Measurements from ENCODE around the gene DRD2.

Gene DRD2

GRCh38 chr11:113454455-113454854 lies 20.7 kb downstream of the DRD2 start:
- H3K4me1 ChIP-seq: no peaks in the 10 kb centered on the region
- H3K27ac ChIP-seq: no peak overlapping the region
- H2AFZ ChIP-seq: no peak overlapping the region
- H3K9me3 ChIP-seq (ENCODE audit: control insufficient read depth, low read length): no peaks in the 10 kb centered on the region
- TF ChIP-seq CTCF (IDR thresholded peaks at IDR 0.05): no peak
- no peak overlapping the region for H3K4me2 ChIP-seq (ENCODE audit: low read length)
- H3K9ac ChIP-seq: no peak overlapping the region
- no peaks in the 10 kb centered on the region for H3K79me2 ChIP-seq
- no peaks in the 10 kb centered on the region for H3K27me3 ChIP-seq (ENCODE audit: control insufficient read depth, insufficient read depth, low read length)
- H3K4me3 ChIP-seq (ENCODE audit: low read depth, low read length): no peak overlapping the region
- H3K36me3 ChIP-seq (ENCODE audit: control insufficient read depth, insufficient read depth, low read length): no peaks in the 10 kb centered on the region

DNA sequence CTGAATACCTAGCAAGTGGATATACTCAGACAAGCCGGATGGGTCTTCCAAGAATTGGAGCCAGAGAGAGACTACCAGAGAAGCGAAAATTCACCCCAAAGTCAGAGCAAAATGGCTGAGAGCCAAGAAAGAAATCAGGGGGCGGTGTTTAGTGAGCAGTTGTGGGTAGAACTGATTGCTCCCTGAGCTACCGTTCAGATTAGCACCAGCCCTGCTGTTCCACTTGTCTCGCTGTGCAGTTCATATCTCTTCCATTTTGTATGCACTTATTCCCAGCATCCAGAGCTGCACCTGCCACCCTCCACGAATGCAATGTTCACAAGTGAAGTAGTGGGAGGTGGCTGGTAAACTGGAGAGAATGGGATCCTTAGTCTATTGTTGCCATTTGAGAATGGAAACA lies 25.5 kb downstream of the DRD2 start:
- Histone ChIP-seq H3K4me2 (ENCODE audit: low read length) (no peak overlapping the region), H3K4me3 (ENCODE audit: low read depth, low read length) (no peak overlapping the region), H3K9me3 (ENCODE audit: control insufficient read depth, low read length) (no peaks in the 10 kb centered on the region), H3K9ac (no peak overlapping the region), H2AFZ (no peak overlapping the region), H3K27ac (no peak overlapping the region), H3K36me3 (ENCODE audit: control insufficient read depth, insufficient read depth, low read length) (no peaks in the 10 kb centered on the region), H3K4me1 (no peaks in the 10 kb centered on the region), H3K79me2 (no peaks in the 10 kb centered on the region), H3K27me3 (ENCODE audit: control insufficient read depth, insufficient read depth, low read length) (no peaks in the 10 kb centered on the region)
- no peak for TF ChIP-seq CTCF (IDR thresholded peaks at IDR 0.05)

GRCh38 chr11:113448316-113448677 lies 26.9 kb downstream of the DRD2 start:
- Histone ChIP-seq H3K79me2 (no peaks in the 10 kb centered on the region), H3K4me3 (ENCODE audit: low read depth, low read length) (no peak overlapping the region), H3K9ac (no peak overlapping the region), H3K27ac (no peak overlapping the region), H3K4me2 (ENCODE audit: low read length) (no peak overlapping the region), H3K27me3 (ENCODE audit: control insufficient read depth, insufficient read depth, low read length) (no peaks in the 10 kb centered on the region), H2AFZ (no peak overlapping the region), H3K9me3 (ENCODE audit: control insufficient read depth, low read length) (no peaks in the 10 kb centered on the region), H3K4me1 (no peaks in the 10 kb centered on the region), H3K36me3 (ENCODE audit: control insufficient read depth, insufficient read depth, low read length) (no peaks in the 10 kb centered on the region)
- TF ChIP-seq CTCF (IDR thresholded peaks at IDR 0.05): no peak

DNA sequence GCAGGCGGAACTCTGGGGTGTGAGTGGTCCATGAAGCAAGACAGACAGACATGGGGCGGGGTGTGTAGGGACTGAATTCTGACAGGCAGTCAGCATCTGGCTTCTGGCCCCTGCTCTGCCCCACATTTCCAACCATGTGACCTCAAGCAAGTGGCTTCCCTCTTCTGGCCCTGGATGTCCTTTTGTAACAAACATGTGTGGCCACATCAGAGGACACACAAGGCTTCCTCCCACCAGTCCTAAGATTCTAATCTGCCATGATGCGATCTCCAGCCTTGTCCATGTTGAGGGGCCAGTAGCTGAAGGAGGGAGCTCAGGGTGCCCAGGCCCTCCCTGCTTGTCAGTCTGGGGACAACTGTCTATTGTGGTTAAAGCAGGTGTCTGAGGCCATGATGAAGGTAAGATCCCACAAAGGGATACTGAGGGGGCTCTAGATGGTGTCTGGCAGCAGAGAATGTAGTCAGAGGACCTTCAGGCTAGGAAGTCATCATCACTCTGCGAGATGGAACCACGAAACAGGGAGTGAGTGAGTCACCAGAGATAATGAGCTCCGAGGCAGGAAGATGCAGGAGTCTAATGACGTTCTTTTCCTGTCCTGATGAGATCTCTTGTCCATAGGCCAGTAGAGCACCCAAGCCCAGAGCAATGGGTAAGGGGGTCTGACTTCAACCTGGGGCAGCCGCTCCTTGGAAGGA lies 27.4 kb downstream of the DRD2 start:
- no peaks in the 10 kb centered on the region for H3K79me2 ChIP-seq
- no peak overlapping the region for H3K4me3 ChIP-seq (ENCODE audit: low read depth, low read length)
- no peaks in the 10 kb centered on the region for H3K4me1 ChIP-seq
- no peak overlapping the region for H3K27ac ChIP-seq
- no peaks in the 10 kb centered on the region for H3K36me3 ChIP-seq (ENCODE audit: control insufficient read depth, insufficient read depth, low read length)
- H3K4me2 ChIP-seq (ENCODE audit: low read length): no peak overlapping the region
- no peaks in the 10 kb centered on the region for H3K27me3 ChIP-seq (ENCODE audit: control insufficient read depth, insufficient read depth, low read length)
- no peak overlapping the region for H3K9ac ChIP-seq
- no peaks in the 10 kb centered on the region for H3K9me3 ChIP-seq (ENCODE audit: control insufficient read depth, low read length)
- TF ChIP-seq CTCF (IDR thresholded peaks at IDR 0.05): no peak
- H2AFZ ChIP-seq: no peak overlapping the region

DNA sequence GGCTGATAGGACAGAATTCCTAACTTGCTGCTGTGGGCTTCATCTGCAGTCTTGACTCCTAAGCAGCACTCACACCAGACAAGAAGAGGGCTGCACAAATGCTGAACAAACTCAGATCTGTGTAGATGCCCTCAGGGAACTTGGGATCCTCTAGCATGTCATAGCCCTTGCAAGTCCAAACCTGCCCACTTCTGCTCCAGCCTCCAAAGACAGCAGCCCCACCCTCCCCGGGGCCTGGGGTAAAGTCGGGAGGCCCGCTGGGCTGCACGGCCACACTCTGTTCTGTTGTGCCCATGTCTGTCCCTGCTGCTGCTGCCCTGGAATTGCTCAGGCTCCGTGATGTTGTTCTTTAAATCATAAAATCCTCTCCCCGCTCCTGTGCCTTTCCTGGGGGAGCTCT lies 28.3 kb downstream of the DRD2 start:
- Histone ChIP-seq H3K27ac (no peak overlapping the region), H2AFZ (no peak overlapping the region), H3K9me3 (ENCODE audit: control insufficient read depth, low read length) (no peaks in the 10 kb centered on the region), H3K79me2 (no peaks in the 10 kb centered on the region), H3K36me3 (ENCODE audit: control insufficient read depth, insufficient read depth, low read length) (no peaks in the 10 kb centered on the region), H3K4me3 (ENCODE audit: low read depth, low read length) (no peak overlapping the region), H3K27me3 (ENCODE audit: control insufficient read depth, insufficient read depth, low read length) (no peaks in the 10 kb centered on the region), H3K4me2 (ENCODE audit: low read length) (no peak overlapping the region), H3K4me1 (no peaks in the 10 kb centered on the region), H3K9ac (no peak overlapping the region)
- no peak for TF ChIP-seq CTCF (IDR thresholded peaks at IDR 0.05)
